ENCODE data around the gene CARMIL1.
"Not testable (repeated sequence)": the region's sequence is repeated elsewhere in the genome, so short reads cannot be mapped to it uniquely, and the experiment has no call there.

CARMIL1 gene

DNA sequence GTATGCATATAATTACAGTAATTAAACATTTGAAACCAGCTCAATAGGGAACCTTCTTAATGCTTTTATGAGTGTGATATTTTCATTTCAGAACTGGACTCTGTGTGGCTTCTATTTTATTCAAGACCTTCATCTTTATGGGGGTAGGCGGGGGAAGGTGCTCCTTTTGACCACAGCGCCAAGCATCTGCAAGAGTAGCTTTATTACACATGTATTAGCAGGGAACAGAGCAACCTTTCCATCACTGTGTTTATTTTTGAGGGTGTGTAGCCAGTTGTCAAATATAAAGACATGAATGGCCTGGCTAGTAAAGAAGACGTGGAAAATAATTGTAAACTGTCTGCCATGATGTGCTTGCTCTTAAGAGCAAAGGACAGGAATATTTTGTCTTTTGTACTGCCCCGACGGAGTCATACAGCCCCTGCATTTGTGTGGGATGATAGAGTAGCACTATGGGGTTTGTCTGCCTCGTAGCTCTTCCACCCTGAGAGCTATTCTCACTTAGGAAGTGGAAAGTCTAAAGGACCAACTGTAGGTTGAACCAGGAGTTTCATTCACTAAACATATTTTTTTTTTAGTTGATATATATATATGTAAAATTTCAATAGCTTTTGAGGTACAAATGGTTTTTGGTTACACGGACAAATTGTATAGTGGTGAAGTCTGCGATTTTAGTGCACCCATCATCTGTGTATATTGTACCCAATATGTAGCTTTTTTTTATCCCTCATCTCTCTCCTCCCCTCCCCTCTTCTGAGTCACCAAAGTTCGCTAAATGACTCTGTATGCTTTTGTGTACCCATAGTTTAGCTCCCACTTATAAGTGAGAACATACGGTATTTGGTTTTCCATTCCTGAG is 91.2 kb downstream of the CARMIL1 start:
- DNase-seq (ENCODE audit: low read depth), result no peak

DNA sequence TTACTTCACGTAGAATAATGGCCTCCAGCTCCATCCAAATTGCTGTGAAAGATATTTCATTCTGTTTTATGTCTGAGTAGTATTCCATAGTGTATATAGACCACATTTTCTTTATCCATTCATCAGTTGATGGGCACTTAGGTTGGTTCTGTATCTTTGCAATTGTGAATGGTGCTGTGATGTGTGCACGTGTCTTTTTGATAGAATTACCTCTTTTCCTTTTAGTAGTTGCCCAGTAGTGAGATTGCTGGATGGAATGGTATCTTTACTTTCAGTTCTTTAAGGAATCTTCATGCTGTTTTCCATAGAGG is 91.8 kb downstream of the CARMIL1 start:
- no peak for DNase-seq (ENCODE audit: low read depth)

DNA sequence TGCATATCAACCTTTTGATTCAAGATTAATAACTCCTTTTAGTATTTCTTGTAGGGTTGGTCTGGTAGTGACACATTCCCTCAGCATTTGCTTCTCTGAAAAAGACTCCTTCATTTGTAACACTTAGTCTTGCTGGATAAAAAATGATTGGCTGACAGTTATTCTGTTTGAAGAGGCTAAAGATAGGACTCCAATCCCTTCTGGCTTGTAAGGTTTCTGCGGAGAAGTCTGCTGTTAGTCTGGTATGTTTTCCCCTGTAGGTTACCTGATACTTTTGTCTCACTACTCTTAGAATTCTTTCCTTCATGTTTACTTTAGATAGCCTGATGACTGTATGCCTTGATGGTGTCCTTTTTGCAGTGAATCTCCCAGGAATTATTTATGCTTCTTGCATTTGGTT is 96.0 kb downstream of the CARMIL1 start:
- no peak for DNase-seq (ENCODE audit: low read depth)

DNA sequence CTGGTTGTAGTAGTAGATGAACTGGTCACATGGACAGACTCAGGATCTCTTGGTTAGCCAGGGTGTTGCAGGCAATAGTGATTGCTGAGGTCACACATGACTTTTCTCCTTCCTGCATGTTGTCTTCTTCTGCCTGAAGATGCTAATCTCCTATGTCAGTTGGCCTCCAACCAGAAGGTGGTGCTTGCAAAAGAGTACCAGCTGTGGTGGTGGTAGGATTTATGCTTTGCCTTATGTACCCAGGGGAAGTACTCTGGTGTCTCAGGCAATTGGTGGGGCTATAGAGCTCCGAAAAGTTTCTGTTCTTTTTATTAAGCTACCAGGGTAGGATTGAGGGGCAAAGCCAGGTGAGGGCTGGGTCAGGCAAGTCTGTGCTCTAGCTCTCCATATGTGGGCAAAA is 98.5 kb downstream of the CARMIL1 start:
- DNase-seq (ENCODE audit: low read depth), result no peak

DNA sequence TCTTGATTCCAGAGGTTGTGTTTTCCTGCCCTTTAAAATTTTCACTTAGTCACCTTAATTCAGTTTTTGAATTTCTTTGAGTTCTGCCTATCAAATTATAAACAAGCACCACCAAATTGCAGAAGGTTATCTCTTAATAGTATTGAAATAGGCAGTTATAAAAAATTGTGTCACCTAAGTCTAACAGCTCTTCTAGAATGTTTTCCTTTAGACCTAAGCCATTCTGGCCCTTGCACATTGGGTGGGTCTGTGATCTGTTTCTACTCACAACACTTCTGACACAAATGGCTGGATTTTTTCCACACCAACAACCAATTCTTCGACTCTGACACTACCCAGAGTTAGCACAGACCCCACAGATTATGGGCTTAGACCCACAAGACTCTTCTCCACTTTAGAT is 101.9 kb downstream of the CARMIL1 start:
- no peak for DNase-seq (ENCODE audit: low read depth)

DNA sequence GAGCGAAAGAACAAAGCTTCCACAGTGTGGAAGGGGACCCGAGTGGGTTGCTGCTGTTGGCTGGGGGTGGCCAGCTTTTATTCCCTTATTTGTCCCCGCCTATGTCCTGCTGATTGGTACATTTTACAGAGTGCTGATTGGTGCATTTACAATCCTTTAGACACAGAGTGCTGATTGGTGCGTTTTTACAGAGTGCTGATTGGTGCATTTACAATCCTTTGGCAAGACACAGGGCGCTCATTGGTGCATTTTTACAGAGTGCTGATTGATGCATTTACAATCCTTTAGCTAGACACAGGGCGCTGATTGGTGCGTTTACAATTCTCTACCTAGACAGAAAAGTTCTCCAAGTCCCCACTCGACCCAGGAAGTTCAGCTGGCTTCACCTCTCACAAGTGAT is 103.3 kb downstream of the CARMIL1 start:
- not testable (repeated sequence) for DNase-seq (ENCODE audit: low read depth)

DNA sequence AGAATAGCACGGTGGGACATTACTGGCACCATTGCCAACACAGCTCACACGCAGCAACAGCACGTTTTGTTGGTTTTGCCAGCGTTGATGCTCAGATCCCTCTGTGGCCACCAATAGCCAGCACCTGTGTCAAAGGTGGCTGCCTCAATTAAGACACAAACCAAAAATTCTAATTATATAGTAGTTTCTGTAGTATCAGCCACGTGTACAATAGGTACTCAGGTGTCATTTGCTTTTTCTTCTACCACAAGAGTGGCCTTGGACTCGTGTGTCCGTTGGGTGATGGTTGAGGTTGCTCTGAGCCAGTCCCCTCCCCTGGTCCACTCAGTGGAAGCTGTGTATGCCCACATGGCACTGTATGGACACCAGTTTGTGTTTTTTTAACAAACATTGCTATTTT is 105.1 kb downstream of the CARMIL1 start:
- DNase-seq (ENCODE audit: low read depth), result no peak

DNA sequence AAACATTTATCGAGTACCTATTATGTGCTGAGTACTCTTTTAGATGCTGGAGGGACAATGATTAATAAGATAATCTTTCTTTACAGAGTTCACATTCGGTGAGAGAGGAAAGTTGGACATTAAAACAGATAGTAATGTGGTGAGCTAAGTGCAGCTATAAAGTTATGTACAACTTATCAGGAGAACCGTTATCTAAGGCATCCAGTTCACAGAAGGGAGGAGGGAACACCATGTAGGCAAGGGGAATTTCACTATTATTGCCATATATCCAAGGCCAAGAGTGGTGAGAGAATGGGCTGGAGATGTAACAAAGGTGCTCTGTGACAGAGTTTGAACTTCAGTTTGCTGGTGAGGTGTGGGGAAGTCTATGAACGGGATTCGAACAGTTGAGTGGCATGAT is 105.8 kb downstream of the CARMIL1 start:
- no peak for DNase-seq (ENCODE audit: low read depth)

DNA sequence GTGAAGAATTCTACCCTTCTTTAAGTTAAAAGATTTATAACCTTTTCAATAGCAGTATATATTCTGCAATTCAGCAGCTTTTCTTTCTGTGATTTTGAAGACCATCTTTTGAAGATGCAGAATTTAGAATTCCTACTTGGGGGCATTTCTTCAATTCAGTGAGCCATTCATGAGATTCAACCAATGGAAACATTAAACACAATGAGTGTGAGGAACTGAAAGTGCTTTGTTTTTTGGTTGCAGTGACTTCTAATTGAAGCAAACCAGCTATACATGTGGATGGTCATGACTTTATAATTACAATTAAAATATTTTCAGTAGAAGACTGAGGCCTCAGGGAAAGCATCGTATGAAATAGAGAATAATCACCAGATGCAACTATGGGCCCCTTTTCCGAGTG is 108.3 kb downstream of the CARMIL1 start:
- DNase-seq (ENCODE audit: low read depth), result no peak

DNA sequence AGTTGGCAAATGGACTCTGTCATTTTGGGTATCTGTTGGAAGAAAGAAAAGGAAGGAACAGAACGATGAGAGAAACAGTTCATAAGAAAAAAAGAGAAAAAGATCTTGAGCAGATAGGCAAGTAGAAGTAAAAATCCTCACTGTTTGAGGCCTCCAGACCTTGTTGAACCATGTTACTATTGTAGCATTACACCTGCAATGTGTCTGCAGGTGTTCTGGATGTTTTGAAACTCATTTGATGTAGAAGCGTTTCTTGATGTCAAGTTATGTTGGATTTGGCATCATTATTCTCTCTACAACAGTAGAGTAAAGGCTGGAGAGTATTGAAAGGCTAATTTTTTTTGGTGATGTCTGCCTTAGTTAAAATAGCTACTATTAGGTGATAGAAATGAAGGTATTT is 108.7 kb downstream of the CARMIL1 start:
- DNase-seq (ENCODE audit: low read depth), result no peak

DNA sequence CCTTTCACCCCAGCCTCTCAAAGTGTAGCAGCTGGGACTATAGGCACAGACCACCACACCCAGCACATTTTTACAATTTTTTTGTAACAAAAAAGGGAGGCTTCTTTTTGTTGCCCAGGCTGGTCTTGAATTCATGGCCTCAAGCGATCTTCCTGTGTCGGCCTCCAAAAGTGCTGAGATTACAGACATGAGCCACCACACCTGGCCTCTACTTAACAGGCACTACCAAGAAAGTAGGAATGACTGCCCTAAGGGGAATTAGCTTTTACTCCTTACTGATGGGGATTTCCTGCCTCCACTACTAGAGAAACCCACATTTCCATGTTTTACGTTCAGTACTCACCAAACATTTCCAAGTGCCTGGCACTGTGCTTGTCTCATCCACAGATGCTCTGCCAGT is 109.6 kb downstream of the CARMIL1 start:
- DNase-seq (ENCODE audit: low read depth), result no peak

DNA sequence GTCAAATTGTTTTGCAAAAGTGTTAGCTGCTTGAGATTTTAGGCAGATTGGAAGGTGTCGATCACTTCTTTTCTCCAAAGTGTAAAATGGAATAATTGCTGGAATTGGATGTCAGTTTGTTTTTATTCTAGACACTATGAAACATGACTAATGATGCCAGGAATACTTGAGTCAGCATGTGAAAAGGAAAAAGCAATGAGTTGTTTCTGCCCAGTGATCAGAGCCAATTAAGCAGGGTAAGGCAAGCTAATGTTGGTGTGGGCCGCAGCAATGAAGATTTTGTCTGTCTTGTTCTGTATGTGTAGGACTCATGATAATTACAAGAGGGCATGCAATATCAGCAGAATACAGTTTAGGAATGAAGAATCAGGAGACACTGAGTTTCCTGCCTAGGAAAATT is 110.3 kb downstream of the CARMIL1 start:
- no peak for DNase-seq (ENCODE audit: low read depth)

DNA sequence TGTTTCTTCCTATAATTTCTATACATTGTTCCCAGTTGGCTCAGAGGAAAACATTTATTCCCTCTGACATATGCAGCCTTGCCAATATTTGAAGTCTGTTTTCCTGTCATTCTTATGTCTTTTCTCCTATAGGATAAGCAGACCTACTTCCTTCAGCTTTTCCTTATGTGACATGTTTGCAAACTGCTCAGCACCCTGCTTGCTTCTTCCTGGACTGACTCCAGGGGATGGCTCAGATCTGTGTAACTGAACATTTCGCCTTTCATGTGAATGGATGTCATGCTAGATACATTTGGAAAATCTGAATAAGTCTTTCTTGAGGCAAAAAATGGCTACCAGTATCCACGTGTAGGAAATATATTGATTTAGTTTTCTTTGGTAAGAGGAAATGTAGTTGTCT is 113.2 kb downstream of the CARMIL1 start:
- no peak for DNase-seq (ENCODE audit: low read depth)

DNA sequence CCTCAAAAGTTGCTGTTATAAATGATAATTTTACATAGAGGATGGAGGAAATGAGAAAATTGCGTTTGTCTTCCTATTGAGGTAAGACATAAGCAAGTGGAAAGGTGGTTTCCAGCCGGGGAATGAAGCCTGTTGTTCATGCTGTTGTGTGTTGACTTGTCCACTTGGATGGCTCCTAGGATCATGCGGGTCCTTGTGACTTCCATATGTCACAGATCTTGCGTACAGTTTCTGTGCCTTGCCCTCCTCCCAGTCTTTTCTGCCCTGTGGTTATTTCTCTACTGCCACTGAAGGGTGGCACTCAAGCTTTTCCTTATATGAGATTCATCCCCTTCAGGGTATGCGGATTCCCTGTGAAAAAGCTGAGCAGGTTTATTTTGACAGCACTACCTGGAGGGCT is 116.6 kb downstream of the CARMIL1 start:
- no peak for DNase-seq (ENCODE audit: low read depth)

DNA sequence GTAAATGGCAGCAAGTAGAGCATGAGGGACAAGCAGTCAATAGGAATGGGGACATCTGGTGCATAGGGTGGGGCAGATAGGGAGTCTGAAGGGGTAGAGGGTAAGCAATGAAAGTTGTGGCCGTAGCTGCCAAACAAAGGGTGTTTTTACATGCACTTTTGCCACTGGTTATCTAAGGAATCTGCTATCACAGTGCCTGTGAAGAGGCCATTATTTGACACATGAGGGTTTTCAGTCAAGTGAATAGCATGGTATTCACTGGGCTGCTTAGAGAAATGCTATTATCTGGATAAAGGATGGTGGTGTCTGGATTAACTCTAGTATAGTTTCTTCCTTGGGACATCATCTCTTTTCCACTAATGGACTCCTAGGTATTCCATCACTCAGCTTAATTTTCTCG is 118.2 kb downstream of the CARMIL1 start:
- no peak for DNase-seq (ENCODE audit: low read depth)

DNA sequence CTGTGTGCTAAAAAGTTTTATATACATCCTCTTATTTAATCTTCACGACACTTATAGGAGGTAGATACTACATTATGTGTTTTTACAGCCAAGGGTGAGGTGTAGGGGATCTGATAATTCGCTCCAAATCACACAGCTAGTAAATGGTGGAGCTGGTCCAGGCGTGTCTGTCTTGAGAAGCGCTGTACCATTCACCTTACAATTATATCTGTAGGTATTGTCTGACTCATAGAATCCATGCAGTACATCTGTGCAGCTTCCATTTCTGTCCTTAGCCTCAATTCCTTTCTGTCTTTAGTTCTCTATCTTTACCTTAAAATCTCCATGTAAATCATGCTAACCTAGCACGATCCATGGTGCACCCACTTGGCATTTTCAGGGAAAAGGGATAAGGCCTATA is 120.7 kb downstream of the CARMIL1 start:
- no peak for DNase-seq (ENCODE audit: low read depth)

DNA sequence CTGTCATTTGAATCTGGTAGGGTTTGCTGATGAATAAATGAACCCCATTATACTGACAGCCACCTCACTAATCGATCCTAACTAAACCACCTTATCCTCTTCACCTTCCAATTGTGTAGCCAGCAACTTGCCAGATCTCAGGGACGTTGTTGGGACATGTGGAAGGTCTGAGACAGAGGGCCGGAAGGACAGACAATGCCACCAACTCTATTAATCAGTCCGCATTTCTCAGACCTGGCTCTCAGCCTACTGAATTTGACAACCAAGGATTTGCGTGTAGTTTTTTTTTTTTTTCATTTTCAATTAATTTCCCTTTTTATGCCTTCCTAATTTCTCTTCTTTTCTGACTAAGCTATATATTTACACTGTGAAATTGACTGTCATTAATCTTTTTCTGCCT is 122.5 kb downstream of the CARMIL1 start:
- no peak for DNase-seq (ENCODE audit: low read depth)

DNA sequence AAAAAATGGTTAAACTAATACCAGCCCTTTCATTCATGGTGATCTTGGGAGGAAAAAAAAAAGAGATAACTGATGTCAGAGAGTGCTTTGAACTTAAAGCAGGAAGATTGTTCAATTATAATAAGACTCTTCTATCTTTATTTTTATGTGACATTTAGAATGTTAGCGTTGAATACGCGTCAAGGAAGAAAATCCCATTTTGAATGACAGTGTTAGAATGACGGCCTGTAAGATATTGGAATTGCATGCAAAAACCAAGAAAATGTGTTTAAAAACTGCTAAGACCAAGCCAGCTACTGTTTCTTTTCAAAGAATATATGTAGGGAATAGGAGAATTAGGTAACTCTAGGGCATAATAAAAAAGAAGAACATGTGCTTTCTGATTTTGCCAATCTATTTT is 123.0 kb downstream of the CARMIL1 start:
- DNase-seq (ENCODE audit: low read depth), result no peak

DNA sequence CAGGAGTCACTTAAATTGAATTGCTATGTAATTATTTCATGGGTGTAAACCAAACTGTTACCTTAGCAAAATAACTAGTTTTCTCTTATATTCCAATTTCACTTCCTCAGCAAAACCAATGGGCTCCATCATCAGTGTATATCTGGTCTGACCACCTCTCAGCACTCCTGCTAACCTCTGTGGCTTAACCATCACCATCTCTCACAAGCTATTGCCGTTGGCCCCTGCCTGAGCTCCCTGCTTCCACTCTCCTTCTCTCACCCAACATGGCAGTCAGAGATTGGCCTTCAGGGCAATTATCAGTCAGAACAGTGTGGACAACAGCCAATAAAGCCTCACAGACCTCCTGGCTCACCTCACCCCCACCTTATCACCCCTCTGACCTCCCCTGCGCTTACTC is 124.0 kb downstream of the CARMIL1 start:
- DNase-seq (ENCODE audit: low read depth), result no peak

DNA sequence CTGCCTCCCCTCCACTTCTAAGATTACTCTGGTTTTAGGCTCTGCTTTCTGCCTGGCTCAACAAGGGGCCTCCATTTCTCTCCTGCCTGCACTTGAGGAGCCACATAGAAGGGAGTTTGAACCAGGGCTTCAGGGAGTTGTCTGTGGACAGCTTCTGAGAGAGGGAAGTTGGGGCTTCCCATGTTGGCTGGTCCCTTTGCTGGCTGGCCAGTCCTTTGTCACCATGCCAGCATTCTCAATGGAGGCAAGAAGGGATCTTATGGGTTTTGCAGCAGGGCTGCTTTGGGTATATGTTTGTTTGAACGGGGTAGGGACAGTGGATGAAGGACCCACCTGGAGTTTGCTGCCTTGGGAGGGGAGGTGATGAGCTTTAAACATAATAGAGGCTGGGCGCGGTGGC is 124.9 kb downstream of the CARMIL1 start:
- no peak for DNase-seq (ENCODE audit: low read depth)

DNA sequence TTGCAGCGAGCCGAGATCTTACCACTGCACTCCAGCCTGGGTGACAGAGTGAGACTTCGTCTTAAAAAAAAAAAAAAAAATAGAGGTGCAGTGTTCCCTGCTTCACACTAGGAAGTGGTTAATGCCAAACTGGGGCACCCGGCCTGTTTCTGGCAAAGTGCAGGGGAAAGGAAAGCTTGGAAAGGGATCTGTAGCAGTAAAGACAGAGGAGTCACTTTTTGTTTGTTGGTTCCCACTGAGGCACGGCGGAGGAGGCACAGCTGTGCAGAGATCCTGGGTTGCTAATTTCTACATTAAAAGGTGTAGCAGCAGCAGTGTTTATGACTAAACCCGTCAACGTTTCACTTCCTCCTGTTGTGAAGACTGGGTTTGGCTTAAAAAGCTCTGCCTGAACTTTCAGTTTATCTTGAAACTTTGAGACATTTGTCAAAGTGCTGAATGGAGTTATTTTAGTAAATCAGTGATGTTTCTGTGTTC is 125.6 kb downstream of the CARMIL1 start:
- peak; percentile 5 for DNase-seq (ENCODE audit: low read depth)

DNA sequence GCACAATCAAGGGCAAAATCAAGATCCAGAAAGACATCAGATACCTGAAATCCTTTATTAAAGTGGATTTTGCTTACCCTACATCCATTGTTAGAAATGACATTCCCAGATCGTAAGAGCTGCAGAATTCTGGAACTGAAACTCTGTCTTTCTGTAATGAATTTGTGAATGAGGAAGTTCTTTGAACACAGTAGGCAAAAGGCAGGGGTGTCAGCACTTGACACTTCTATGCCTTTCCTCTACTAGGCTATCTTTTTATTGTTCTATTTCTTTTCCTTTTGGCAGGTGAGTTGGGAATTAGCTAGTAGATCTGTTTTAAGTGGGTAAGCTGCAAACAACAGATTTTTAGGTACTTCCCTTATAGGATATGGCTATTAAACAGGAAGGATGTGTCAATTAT is 126.3 kb downstream of the CARMIL1 start:
- no peak for DNase-seq (ENCODE audit: low read depth)

DNA sequence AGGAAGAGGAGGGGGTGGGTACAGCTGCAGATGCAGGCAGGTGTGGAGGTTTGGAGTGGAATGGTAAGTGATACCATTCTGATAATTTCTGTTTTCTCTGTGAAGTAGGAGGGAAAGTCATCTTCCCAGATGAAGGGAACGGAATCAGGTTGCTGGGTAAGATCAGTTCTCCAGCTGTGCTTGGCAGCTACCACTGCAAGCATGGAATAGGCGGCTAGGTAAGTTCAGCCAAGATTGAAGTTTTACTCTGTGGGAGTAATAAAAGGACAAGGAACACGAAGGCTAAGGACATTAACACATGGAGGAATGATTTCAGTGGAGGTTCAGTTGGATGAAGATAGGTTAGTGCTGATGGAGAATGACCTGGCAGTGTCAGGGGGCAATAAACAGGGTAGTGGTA is 128.3 kb downstream of the CARMIL1 start:
- DNase-seq (ENCODE audit: low read depth), result no peak

DNA sequence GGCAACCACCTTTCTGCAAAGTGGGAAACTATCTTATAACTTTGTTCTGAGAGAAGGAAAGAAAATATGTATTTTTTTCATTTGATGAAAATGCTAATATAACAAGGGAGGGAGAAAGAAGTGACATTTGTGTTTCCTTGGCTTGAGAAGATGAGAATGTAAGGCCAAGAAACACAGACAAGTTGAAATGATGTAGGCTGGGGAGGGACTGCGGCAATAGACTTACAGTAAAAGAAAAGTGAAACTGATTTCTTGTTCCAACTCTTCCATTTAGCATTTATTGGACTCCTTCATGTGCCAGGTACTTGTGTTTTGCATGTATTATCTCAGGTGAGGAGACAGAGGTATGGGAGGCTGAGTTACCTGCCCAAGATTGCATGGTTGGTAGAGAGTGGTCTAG is 130.9 kb downstream of the CARMIL1 start:
- DNase-seq (ENCODE audit: low read depth), result no peak

All from stimulated activated CD8-positive, alpha-beta memory T cell treated with anti-CD3 and anti-CD28 coated beads, Interleukin-12 subunit alpha, Interleukin-12 subunit beta, amount 100 ng/mL, for 1 hour (primary cell).